ACC112 (cell line): ENCODE results near the gene PHF24.

Experiments used
- H2AFZ ChIP-seq: fragments of 200-600 bp; sonication (generic); one replicate; pipeline ENCODE4 v1.6.0; 2017; ENCODE audit warnings: antibody characterized with exemption, low read length; ENCODE audit not compliant: unreplicated experiment
- H3K27ac ChIP-seq: fragments of 200-600 bp; sonication (generic); 2 replicates; pipeline ENCODE4 v1.5.1; 2014; ENCODE audit warnings: low read depth, mild to moderate bottlenecking, antibody characterized with exemption, low read length, moderate library complexity
- H3K27me3 ChIP-seq: fragments of 200-600 bp; sonication (generic); 2 replicates; pipeline ENCODE4 v1.6.1; 2014; ENCODE audit warnings: mild to moderate bottlenecking, antibody characterized with exemption, low read length, moderate library complexity, mixed read lengths; ENCODE audit not compliant: insufficient read depth
- H3K36me3 ChIP-seq: fragments of 200-600 bp; sonication (generic); 2 replicates; pipeline ENCODE4 v1.6.1; 2016; ENCODE audit warnings: mild to moderate bottlenecking, antibody characterized with exemption, low read length, moderate library complexity, mixed read lengths; ENCODE audit not compliant: insufficient read depth
- H3K4me1 ChIP-seq: fragments of 200-600 bp; sonication (generic); one replicate; pipeline ENCODE4 v1.6.1; 2016; ENCODE audit warnings: low read length, mixed read lengths; ENCODE audit not compliant: insufficient read depth, unreplicated experiment, control insufficient read depth
- H3K4me3 ChIP-seq: fragments of 200-600 bp; sonication (generic); 2 replicates; pipeline ENCODE4 v1.5.1; 2014; ENCODE audit warnings: mild to moderate bottlenecking, low read depth, low read length
- H3K79me2 ChIP-seq: fragments of 200-600 bp; sonication (generic); one replicate; pipeline ENCODE4 v1.6.0; 2016; ENCODE audit warnings: low read length; ENCODE audit not compliant: control insufficient read depth, unreplicated experiment, insufficient read depth

PHF24 gene

DNA sequence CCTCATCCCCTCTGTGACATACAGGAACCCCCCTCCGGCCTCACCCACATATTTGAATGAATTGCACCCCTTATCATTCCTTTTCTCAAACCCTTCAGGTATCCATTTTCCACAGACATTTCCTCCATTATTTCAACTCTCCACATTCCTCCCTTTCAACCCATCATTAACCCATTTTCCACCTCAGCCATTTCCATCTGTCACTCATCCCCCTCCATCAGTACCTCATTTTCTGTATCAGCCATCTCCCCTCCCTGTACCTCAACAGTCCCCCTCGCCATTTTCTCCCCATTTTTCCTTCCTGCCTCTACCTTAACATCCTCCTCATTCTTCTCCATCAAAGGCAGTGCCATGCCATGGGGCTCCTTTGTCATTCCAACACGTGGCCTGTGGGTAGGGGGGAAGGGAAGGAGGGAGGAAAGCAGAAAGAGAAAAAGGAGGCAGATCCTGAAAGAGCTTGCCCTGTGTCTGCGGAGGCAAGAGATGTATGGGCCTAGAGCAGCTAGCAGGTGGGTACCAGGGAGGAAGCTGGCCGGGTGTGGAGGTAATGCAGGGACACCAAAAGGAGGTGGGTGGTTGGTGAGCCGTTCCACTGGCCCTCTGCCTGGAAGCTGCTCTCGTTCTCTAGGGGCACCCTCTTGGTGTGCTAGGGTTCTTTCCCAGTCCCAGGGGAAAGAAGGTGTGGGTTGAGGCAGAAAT lies 33.0 kb downstream of the PHF24 start:
- peaks cover 66% of the 10 kb centered on the region for H3K4me1 ChIP-seq
- H2AFZ ChIP-seq, result no peak overlapping the region
- peak overlapping the region; percentile 9; the same call in 1 of the 2 replicates for H3K27ac ChIP-seq
- H3K4me3 ChIP-seq, result peak overlapping the region; percentile 83; the same call in 1 of the 2 replicates
- H3K27me3 ChIP-seq, result no peaks in the 10 kb centered on the region
- H3K79me2 ChIP-seq, result no peaks in the 10 kb centered on the region
- H3K36me3 ChIP-seq, result no peaks in the 10 kb centered on the region

DNA sequence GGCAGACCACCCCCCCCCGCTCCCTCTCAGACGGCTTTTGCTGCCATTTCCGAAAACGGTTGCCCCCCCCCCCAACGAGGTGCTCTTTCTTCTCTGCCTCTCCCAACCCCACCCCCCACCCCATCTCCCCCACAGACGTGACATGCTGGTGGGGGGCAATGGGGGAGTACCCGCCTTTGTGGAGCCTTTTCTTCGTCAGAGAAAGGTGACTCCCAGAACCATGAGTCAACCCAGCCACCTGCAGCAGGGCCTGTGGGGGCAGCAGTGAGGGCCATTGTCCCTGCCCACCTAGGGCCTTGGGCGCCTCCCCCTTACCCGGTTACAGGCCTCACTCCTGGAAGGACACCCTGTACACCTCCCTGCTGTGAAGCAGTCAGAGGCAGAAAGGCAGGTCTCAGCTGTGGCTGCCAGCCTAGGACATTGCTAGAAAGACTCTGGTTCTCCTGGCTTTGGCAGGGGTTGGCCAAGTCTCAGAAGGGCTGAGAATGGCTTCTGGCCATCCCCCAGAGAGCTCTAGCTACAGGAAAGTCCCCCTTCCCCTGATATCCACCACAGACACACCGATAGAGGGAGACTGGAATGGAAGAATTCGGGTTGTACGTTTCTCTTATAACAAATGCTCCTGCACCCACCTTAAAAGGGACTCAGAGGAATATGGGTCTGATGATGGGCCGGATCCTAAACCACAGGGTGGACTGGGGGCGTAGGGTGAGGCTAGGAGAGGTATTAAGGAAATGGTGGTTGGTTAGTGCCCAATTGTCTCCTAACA lies 33.7 kb downstream of the PHF24 start:
- H2AFZ ChIP-seq, result no peak overlapping the region
- no peaks in the 10 kb centered on the region for H3K79me2 ChIP-seq
- H3K27me3 ChIP-seq, result no peaks in the 10 kb centered on the region
- peaks cover 71% of the 10 kb centered on the region for H3K4me1 ChIP-seq
- no peaks in the 10 kb centered on the region for H3K36me3 ChIP-seq
- H3K27ac ChIP-seq, result peak overlapping the region; percentile 91
- H3K4me3 ChIP-seq, result peak overlapping the region; percentile 45; the same call in 1 of the 2 replicates

DNA sequence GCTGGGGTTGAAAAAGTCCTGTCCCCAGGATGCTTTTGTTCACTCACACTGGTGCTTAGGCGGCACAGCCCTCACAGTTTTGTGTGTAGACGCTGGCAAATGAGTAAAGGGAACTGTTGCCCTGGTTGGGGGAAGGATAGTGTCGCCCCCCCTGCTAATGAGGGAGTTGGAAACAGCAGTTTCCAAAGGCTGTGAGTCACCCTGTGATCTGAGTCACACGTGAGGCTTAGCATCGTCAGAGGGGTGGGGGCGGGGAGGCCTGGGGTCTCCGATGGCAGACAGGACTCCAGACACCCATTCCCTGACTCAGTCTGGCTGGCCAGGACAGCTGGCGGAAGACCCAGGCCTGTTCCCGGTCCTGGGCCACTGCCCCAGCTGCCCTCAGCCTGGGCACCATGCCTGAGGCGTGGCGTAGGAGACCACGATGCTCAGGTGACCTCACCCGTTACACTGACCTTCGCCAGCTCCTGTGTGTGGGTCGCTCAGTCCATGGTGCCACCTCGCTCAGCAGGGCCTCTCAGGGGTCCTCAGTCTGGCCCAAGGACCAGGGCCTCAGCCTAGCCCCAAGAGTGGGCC lies 34.4 kb downstream of the PHF24 start:
- Histone ChIP-seq H3K4me3 (peak overlapping the region; percentile 45; the same call in 1 of the 2 replicates), H3K27ac (peak overlapping the region; percentile 91), H3K79me2 (no peaks in the 10 kb centered on the region), H3K27me3 (no peaks in the 10 kb centered on the region), H2AFZ (no peak overlapping the region), H3K4me1 (peaks cover 68% of the 10 kb centered on the region), H3K36me3 (peaks cover 6% of the 10 kb centered on the region; the same call in 1 of the 2 replicates)

DNA sequence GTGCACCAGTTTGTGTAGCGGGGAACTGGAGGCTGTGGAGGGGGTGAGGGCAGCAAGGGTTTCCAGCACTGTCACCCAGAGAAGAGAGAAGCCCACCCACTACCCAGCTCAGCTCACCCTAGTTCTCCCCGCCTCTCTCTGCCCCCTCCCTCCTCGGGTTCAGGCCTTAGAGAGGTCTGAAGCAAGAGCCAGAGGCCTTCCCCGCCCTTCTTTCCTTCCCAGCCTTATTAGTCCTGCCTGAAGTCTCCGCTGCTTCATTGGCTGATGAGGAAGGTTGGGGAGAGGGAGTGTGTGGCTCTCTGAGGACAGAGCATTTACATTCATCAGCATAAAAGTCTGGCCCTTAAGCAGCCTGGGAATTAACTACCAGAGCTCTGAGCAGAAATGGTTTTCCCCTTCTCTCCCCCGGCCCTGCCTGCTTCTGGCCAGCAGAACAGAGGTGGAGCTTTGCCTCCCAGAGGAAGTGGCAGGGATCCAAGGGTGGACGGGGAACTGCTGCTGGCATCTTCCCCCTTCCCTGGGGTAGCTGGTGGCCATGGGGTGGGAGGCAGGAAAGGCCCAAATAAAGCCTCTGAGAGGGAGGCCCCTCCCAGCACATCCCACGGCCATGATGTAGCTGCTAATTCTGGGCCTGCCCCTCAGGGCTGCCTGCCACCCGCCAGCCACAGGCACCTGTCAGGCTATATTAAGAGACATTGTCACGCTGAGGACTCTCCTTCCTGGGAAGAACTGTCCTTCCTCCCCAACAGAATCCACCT lies 35.6 kb downstream of the PHF24 start:
- Histone ChIP-seq H3K4me3 (no peak overlapping the region), H3K36me3 (peaks cover 6% of the 10 kb centered on the region; the same call in 1 of the 2 replicates), H3K4me1 (peaks cover 63% of the 10 kb centered on the region), H2AFZ (peak overlapping the region; percentile 1), H3K79me2 (no peaks in the 10 kb centered on the region), H3K27me3 (no peaks in the 10 kb centered on the region), H3K27ac (peak overlapping the region; percentile 91)

DNA sequence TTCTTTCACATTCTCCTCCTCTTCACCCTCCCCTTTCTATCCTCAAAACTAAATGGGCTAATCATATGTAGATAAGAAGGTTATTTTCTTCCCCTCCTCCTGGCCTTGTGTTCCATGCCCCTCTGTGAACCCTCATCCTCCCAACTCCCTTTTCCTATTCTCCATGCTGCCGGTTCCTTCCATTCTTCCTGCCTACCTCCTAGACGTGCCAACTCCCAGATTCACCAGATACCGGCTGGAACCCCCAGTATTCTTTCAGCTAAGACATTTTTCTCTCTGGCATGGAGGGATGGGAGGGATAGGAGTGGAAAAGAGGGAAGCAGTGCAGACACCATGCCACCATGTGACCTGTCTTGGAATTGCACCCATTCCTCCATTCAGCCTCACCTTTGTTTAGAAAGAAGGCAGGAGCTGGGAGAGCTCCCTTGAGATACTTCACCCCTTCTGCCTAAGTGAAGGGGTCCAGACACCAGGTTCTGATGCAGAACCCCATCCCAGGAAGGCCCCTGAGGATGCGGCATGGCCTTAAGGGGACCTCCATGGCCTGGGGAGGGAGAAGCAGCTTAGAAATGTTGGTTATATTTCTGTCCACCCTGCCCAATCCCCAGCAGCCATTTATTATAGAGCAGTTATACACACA lies 36.3 kb downstream of the PHF24 start:
- H3K4me3 ChIP-seq, result no peak overlapping the region
- H3K27ac ChIP-seq, result peak overlapping the region; percentile 91
- peaks cover 6% of the 10 kb centered on the region; the same call in 1 of the 2 replicates for H3K36me3 ChIP-seq
- peak overlapping the region; percentile 1 for H2AFZ ChIP-seq
- no peaks in the 10 kb centered on the region for H3K79me2 ChIP-seq
- H3K4me1 ChIP-seq, result peaks cover 63% of the 10 kb centered on the region
- no peaks in the 10 kb centered on the region for H3K27me3 ChIP-seq

DNA sequence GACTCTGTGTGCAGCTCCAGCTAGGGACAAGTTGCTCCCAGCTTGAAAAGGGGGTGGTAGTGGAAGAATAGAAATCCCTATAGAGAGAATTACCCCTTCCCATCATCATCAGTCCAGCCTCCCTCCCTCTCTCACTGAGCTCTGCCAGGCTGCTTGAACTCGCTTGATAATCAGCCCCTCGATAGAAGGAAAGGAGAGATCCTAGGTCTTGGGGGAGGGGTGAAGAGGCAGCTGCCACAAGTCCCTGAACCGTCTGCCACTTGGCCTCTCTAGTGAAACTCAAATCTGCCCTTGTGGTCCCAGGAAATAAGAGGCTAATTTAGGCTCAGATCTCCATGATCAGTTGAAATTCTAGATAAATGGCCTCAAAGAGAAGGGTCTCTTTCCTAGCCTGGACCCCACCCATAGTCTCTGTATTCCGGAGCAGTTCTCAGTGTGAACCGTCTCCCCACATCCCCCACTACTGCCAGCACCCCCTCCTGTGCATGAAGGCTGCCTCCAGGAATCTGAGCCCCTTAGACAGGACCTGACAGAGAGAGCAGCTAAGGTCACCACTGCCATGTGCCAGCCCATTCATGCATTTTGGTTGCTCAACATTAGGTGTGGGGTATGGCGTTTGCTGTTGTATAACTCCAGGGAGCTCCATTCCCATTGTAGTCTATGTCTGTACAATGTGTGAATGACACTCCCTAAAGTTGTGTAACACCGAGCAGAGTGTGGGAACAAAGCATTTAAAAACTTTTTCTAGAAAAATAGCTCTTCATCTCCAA lies 37.0 kb downstream of the PHF24 start:
- Histone ChIP-seq H3K27me3 (no peaks in the 10 kb centered on the region), H3K4me3 (0 out of 2 replicates have a peak overlapping the region, but pooled peaks have one; percentile 4), H3K36me3 (peaks cover 6% of the 10 kb centered on the region; the same call in 1 of the 2 replicates), H3K79me2 (no peaks in the 10 kb centered on the region), H3K27ac (peak overlapping the region; percentile 91), H2AFZ (no peak overlapping the region), H3K4me1 (peaks cover 63% of the 10 kb centered on the region)

DNA sequence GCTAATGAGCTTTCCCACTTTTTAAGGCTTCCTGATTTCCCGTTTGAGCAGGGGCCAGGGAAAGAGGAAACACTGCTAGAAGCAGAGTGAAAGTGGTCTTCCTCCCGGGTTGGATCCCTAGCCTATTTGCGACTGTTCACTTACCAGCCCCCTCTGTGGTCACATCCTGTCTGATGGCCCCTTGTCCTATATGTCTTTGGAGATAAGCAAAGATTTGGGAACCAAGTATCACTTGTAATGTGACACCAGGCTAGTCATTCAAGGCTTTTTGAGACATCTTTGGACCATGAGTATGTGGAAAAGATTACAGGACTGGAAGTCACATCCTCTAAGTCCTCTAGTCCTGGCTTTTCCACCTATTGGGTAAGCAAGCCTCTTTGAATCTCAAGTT lies 37.6 kb downstream of the PHF24 start:
- no peaks in the 10 kb centered on the region for H3K79me2 ChIP-seq
- peaks cover 61% of the 10 kb centered on the region for H3K4me1 ChIP-seq
- H3K4me3 ChIP-seq, result 0 out of 2 replicates have a peak overlapping the region, but pooled peaks have one; percentile 4
- peak overlapping the region; percentile 91 for H3K27ac ChIP-seq
- H3K36me3 ChIP-seq, result peaks cover 6% of the 10 kb centered on the region; the same call in 1 of the 2 replicates
- H2AFZ ChIP-seq, result no peak overlapping the region
- H3K27me3 ChIP-seq, result no peaks in the 10 kb centered on the region

DNA sequence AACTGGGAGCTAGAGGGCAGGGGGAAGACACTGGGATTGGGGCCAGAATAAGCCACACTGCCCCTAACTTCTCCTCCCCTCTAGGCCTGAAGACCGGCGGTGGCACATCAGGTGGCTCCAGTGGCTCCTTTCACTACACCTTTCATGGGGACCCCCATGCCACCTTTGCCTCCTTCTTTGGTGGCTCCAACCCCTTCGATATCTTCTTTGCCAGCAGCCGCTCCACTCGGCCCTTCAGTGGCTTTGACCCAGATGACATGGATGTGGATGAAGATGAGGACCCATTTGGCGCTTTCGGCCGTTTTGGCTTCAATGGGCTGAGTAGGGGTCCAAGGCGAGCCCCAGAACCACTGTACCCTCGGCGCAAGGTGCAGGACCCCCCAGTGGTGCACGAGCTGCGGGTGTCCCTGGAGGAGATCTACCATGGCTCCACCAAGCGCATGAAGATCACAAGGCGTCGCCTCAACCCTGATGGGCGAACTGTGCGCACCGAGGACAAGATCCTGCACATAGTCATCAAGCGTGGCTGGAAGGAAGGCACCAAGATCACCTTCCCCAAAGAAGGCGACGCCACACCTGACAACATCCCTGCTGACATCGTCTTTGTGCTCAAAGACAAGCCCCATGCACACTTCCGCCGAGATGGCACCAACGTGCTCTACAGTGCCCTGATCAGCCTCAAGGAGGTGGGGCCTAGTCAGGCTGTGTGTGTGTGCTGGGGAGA lies 38.3 kb downstream of the PHF24 start:
- Histone ChIP-seq H3K27ac (peak overlapping the region; percentile 91), H3K4me1 (peaks cover 61% of the 10 kb centered on the region), H3K36me3 (peaks cover 6% of the 10 kb centered on the region; the same call in 1 of the 2 replicates)

DNA sequence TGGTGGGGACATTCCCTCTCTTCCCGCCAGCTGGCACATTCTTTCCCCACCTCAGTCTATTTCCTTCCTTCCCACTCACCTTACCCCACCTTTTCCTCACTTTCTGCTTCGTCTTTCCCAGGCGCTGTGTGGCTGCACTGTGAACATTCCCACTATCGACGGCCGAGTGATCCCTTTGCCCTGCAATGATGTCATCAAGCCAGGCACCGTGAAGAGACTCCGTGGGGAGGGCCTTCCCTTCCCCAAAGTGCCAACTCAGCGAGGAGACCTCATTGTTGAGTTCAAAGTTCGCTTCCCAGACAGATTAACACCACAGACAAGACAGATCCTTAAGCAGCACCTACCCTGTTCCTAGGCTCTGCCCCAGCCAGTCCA lies 38.8 kb downstream of the PHF24 start:
- no peak overlapping the region for H3K27ac ChIP-seq
- peaks cover 6% of the 10 kb centered on the region; the same call in 1 of the 2 replicates for H3K36me3 ChIP-seq
- H3K27me3 ChIP-seq, result no peaks in the 10 kb centered on the region
- no peak overlapping the region for H2AFZ ChIP-seq
- peaks cover 61% of the 10 kb centered on the region for H3K4me1 ChIP-seq
- H3K4me3 ChIP-seq, result no peak overlapping the region
- no peaks in the 10 kb centered on the region for H3K79me2 ChIP-seq

More for the DNA sequence above, 38.3 kb downstream of the PHF24 start:
- Histone ChIP-seq H2AFZ (no peak overlapping the region), H3K79me2 (no peaks in the 10 kb centered on the region), H3K4me3 (no peak overlapping the region), H3K27me3 (no peaks in the 10 kb centered on the region)
